NCI-H774 (cell line): ENCODE measurements around the gene UBASH3A.

ENCODE experiments used
- DNase-seq: peaks from one replicate; lab custom pipeline; 2025; lab: John Stamatoyannopoulos, UW

Gene UBASH3A

GRCh38 chr21:42431196-42431595, 27.5 kb downstream of the UBASH3A start:
- DNase-seq, result no peak

DNA sequence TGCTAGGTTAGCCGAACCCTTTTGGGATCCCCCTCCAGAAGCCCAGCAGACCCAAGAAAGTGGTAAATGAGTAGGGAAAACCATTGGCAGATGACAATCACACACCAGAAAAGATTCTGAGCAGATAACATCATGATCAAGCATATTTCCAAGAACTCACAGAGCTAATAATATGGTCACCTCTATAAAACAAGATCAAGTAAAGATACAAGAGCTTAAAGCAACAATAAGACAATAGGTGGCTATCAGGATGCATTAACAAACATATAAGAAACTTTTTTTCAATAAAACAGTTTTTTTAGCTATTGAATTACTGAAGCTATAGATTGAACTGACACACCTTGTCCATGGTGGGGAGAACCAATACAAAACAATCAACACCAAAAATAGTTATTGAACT, 29.0 kb downstream of the UBASH3A start:
- DNase-seq, result no peak

DNA sequence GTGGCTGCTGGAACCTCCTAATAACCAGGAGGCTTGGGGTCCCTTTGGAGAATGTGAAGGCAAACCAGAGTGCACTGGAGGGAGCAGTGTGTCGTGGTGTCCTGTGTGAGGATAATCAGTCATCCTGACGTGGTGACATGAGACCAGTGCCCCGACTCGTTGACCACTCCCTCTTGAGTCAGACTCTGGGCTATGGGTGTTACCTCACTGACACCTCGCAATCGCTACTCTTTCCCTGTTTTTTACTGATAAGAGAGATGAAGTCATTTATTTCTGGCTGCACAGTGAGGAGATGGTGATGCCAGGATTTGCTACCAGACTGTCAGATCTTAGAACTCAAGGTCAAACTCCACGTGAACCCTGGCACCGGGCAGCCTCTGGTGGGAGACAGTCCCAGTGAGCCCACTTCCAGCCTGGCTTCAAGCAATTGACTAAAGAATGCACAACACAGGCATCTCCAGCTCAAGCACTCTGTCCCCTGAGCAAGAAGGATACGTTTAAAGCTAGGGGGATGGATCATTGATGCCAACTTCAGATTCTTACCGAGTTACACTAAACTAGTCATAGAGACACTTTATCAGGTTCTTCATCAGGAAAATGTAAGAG, 30.3 kb downstream of the UBASH3A start:
- DNase-seq, result no peak

- no peak for DNase-seq
Observed at GRCh38 chr21:42434884-42435283, 31.2 kb downstream of the UBASH3A start.

DNA sequence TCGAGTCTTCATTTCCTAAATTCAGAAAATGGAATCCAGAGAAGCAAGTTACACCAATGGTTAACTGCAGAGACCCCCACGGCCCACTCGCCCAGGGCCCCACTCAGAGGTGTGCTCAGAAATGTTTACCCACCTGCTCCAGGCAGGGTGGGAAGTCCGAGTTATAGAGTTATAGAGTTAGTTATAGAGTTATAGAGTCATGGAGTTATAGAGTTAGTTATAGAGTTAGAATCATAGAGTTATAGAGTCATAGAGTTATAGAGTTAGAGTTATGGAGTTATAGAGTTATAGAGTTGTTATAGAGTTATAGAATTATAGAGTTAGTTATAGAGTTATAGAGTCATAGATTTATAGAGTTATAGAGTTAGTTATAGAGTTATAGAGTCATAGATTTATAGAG, 31.7 kb downstream of the UBASH3A start:
- DNase-seq, result no peak

- DNase-seq, result no peak
Observed at GRCh38 chr21:42435833-42436232, 32.1 kb downstream of the UBASH3A start.

GRCh38 chr21:42436914-42437313, 33.2 kb downstream of the UBASH3A start:
- no peak for DNase-seq

DNA sequence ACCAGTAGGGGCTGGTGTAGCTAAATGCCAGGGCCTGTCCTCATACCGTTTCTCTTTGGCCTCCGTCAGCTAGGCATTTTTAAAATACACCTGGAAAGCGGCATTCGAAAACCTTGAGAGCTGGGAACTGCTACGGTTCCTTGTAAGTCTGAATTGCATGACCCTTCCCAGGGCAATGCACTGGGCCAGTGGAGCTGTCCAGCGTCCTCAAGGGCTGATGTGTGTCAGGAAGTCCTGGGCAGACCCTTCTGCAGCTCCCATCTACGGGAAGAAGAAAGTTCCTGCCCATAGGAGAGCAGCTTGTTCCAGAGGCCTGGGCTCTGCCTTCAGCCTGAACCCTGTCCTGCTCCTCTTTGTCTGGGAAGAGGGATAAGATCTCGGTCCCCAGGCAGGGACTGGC, 34.1 kb downstream of the UBASH3A start:
- DNase-seq, result no peak

DNA sequence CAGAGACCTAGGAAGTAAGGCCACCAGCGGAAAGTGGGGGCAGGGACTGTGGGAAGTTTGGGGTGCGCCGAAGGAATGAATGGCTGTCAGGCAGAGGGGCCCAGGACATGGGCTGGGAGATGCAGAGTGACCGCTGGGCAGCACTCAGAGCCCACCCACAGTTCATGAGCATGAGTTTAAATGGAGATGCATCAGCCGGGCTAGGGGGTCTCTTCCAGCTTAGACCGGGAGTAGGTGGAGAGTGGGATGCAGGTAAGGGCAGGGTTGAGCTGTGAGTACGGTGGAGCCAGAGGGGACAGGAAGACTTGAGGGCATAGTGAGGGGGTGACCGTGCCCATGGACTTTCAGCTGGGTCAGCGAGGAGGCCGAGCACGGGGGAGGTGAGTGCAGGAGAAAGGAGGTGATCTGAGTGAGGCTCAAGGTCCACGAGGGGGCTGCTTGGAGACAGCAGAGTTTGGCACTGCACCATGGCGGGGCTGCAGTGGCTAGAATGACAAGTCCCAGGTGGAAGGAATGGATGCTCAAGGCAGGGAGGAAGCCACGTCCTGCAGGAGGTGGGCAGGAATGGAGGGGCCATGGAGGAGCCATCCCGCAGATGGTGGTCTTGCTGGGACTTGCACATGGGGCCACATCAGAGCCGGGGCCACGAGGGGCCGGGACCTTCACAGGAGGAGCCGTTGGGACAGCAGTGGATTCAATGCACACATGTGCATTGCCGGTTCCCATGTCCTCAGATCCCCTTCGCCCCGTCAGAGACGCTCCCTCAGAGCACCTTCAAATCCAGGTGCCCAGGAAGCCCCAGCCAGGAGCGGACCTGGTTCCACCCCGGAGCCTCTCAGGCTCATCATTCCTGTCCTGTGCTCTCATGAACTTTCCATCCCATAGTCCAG, 34.9 kb downstream of the UBASH3A start:
- DNase-seq, result no peak

DNA sequence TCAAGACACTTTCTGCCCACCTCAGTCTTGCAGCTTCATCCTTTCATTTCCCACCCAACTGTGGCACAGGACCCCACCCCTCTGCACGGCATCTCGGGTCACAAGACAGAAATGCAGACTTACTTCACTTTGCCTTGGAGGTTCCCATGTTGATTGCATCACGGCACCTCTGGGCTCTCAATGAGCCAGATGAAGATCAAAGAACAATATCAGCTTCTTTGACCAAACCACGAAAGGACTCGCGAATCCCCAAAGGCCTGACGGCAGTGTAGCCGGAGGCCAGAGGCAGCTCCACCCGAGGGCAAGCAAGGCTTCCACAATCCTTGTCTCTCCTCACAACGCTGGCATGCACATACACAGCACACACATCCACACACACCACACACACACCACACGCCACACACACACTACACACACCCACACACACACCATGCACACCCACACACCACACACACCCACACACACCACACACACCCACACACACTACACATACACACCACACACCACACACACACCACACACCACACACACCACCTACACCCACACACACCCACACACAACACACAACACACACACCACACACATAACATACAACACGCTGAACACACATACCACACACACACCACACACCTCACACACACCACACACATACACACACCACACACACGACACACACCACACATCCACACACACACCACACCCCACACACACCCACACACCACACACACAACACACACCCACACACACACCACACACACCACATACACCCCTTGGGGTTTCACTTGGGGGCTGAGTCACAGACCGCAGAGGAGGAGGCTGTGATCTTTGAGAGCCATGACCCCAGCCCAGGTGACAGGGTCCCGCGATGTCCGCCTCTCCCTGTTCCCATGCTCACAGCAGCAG, 35.8 kb downstream of the UBASH3A start:
- DNase-seq, result no peak

GRCh38 chr21:42440187-42440792, 36.6 kb downstream of the UBASH3A start:
- DNase-seq, result no peak

DNA sequence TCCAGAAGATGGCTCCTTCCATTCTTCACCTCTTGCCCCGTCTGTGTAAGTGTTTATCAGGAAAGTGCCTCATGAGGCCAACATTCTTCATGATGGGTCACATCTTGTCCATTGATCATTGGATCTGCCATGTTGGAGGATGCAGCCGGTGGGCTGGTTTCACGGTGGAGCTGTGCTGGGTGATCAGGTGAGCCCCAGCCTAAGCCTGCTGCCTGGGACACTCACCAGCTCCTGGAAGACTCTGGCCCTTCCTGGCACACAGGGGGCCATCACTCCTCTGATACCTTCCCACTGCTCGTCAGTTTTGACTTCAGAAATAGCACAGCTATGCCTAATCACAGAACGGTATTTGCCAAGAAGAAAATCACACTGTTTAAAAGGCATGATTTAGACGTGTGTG, 38.3 kb downstream of the UBASH3A start:
- no peak for DNase-seq

DNA sequence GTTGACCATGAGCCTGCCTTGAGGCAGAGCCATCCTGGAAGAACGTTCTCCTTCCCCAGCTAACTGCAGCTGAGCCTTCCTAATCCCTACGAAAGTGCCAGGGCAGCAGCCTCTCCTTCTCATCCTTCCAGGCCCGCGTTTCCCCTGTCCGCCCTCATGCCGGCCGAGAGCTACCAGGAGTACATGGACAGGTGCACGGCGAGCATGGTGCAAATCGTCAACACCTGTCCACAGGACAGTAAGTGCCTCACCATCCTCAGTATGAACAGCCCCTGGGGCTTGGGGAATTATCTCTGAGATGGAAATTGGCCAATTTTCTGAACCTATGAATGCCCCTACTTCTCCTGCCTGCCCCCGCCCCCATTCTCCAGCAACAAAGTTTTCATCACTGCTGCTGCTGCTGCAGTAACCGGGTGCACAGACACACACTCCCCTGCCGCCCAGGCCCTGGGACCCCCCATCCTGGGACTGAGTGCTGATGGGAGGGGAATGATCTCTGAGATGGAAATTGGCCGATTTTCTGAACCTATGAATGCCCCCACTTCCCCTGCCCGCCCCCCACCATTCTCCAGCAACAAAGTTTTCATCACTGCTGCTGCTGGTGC, 39.6 kb downstream of the UBASH3A start:
- no peak for DNase-seq

GRCh38 chr21:42443876-42444744, 40.4 kb downstream of the UBASH3A start:
- DNase-seq, result no peak

DNA sequence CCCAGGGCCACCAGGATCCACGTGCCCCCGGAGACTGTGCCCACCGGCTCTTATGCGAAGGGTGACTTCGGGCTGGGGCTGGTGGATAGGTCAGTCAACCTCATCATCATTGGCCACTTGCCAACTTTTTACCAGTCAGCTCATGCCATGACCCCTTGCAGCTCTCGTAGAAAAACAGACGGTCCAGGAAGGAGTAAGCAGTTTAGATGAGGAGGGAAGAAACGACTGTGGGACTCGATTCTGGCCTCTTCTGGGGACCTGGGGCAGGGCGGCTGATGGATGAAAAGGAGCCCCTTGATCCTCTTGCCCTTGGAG, 41.0 kb downstream of the UBASH3A start:
- no peak for DNase-seq

- no peak for DNase-seq
Observed at GRCh38 chr21:42445311-42445710, 41.6 kb downstream of the UBASH3A start.

GRCh38 chr21:42446531-42446930, 42.8 kb downstream of the UBASH3A start:
- no peak for DNase-seq

DNA sequence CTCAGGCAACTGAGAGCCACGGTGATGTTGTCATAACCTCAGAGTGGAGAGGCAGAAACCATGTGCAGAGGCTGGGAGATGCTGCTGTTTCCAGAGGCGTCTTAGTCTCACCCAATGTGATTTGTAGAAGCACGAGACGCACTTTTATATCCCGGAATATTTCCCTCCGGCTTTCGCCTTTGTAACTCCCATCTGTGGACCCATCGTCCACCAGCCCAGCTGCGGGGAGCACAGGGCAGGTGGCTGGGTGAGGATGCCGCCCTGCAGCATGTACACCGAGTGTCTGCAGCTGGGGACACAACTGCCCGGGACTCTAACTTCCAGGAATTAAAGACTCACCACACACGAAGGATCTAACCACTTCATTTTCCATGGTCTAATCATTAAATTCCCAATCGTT, 43.5 kb downstream of the UBASH3A start:
- DNase-seq, result no peak

DNA sequence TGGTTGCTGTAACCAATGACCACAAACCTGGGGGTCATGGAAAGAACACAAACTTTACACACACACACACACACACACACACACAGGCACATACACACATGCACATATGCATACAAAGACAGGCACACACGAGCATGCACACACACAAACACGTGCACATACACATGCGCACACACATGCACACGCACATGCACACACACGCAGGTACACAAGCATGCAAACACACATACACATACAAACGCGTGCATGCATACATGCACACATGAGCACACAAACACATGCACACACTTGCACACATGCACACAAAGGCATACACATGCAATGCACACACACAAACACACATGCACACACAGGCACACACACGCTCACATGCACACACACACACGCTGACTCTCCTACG, 44.0 kb downstream of the UBASH3A start:
- DNase-seq, result no peak

GRCh38 chr21:42448686-42449085, 45.0 kb downstream of the UBASH3A start:
- no peak for DNase-seq

DNA sequence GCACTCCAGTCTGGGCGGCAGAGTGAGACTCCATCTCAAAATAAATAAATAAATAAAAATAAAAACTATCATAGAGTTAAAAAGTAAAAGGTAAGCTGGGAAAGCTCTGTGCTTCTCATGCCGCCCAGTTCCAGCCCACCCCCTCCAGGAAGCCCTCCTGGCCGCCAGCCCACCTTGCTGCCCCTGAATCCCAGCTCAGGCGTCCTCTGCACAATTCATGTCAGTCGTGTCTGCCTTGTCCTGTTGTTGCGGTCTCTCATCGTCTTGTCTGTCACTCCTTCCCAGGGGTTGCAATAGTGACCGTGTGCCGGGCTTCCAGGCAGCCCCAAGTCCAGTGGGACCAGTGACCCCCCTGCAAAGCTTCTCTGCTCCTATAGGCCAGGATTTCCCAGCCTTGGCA, 48.2 kb downstream of the UBASH3A start:
- no peak for DNase-seq
